Vagina (tissue), 2 donors: Measurements from ENCODE around the gene AKAP13. TPM values are rescaled to one million over a fixed set of nuclear protein-coding genes. Genes with fewer than 3 reads are reported as not detected.
"Not testable (repeated sequence)": the region's sequence is repeated elsewhere in the genome, so short reads cannot be mapped to it uniquely, and the experiment has no call there.

Experiments
- DNase-seq, 2 donors: peaks; one replicate each; pipeline ENCODE4 v3.0.0-alpha.2; 2017; ENCODE audit errors: extremely low spot score in 2 of 2
- H3K27ac ChIP-seq: fragments of 200-600 bp; sonication (generic); one replicate; pipeline ENCODE4 v1.5.1; 2019
- H3K27me3 ChIP-seq: fragments of 200-600 bp; sonication (generic); one replicate; pipeline ENCODE4 v1.5.1; 2019
- H3K36me3 ChIP-seq, 2 donors: fragments of 200-600 bp; sonication (generic); one replicate each; pipeline ENCODE4 v1.5.1; 2017 to 2019
- H3K4me1 ChIP-seq: fragments of 200-600 bp; sonication (generic); one replicate; pipeline ENCODE4 v1.5.1; 2019
- H3K4me3 ChIP-seq, 2 donors: fragments of 200-600 bp; sonication (generic); 1 replicate in 1 of 2; 2 replicates in 1 of 2; pipeline ENCODE4 v1.5.1; 2016 to 2019
- H3K9me3 ChIP-seq: fragments of 200-600 bp; sonication (generic); one replicate; pipeline ENCODE4 v1.5.1; 2019
- CTCF ChIP-seq, 3 experiments: fragments of 450-650 bp in 2 of 3; fragments of 200-600 bp in 1 of 3; sonication (generic) in 1 of 3; IDR thresholded peaks; one replicate each; pipeline ENCODE4 v1.5.1; 2017 to 2019; ENCODE audit warnings: antibody characterized with exemption in 3 of 3, mild to moderate bottlenecking in 2 of 3, moderate library complexity in 2 of 3
- POLR2A ChIP-seq, 2 donors: fragments of 450-650 bp; IDR thresholded peaks; one replicate each; pipeline ENCODE4 v1.6.1; 2017; ENCODE audit warnings: antibody characterized with exemption in 2 of 2, mild to moderate bottlenecking in 2 of 2, moderate library complexity in 2 of 2
- POLR2AphosphoS5 ChIP-seq, 2 donors: sonication (generic); formaldehyde crosslinking; IDR thresholded peaks; one replicate each; pipeline ENCODE4 v1.9.0; 2017; ENCODE audit warnings: antibody characterized with exemption in 2 of 2, mild to moderate bottlenecking in 2 of 2, low read depth in 1 of 2; ENCODE audit not compliant: insufficient read depth in 1 of 2
- intact Hi-C: fragments of 100-400 bp; cut with DNase I; formaldehyde crosslinking; loops from one replicate; pipeline ENCODE4 v1.15.1; 2023
- total RNA-seq: library from RNA; depleted of rRNA; stranded (reverse); fragments of >200 nt; gene quantifications from one replicate; pipeline ENCODE4 v1.2.3, GENCODE V29; 2016

The AKAP13 gene
- total RNA-seq, 1 donor from 2014 or later: 177 TPM

- no peak for DNase-seq
- Histone ChIP-seq H3K36me3 (no peaks in the 10 kb centered on the region), H3K27ac (no peak overlapping the region), H3K27me3 (no peaks in the 10 kb centered on the region), H3K4me3 (no peak overlapping the region), H3K9me3 (no peaks in the 10 kb centered on the region), H3K4me1 (peaks cover 73% of the 10 kb centered on the region)
- intact Hi-C loops: no loop called here
- no peak for TF ChIP-seq CTCF (IDR thresholded peaks at IDR 0.05)
- TF ChIP-seq POLR2AphosphoS5 (IDR thresholded peaks at IDR 0.05; ENCODE audit: insufficient read depth in 1 of 2, low read depth in 1 of 2): no peak
- TF ChIP-seq POLR2A (IDR thresholded peaks at IDR 0.05): no peak
These were observed 95.3 kb downstream of the AKAP13 start for GRCh38 chr15:85475711-85476110.

- intact Hi-C loops: no loop called here
- H3K36me3 ChIP-seq: no peaks in the 10 kb centered on the region
- no peak overlapping the region for H3K4me3 ChIP-seq
- H3K27me3 ChIP-seq: no peaks in the 10 kb centered on the region
- H3K9me3 ChIP-seq: no peaks in the 10 kb centered on the region
- TF ChIP-seq POLR2A (IDR thresholded peaks at IDR 0.05): no peak
- TF ChIP-seq CTCF (IDR thresholded peaks at IDR 0.05): no peak
- no peak for TF ChIP-seq POLR2AphosphoS5 (IDR thresholded peaks at IDR 0.05; ENCODE audit: insufficient read depth in 1 of 2, low read depth in 1 of 2)
- peaks cover 87% of the 10 kb centered on the region for H3K4me1 ChIP-seq
- no peak for DNase-seq
- H3K27ac ChIP-seq: no peak overlapping the region
These were observed 96.7 kb downstream of the AKAP13 start for GRCh38 chr15:85477061-85477460.

GRCh38 chr15:85477730-85478129 is 97.3 kb downstream of the AKAP13 start:
- Histone ChIP-seq H3K36me3 (no peaks in the 10 kb centered on the region), H3K4me3 (no peak overlapping the region), H3K4me1 (peaks cover 94% of the 10 kb centered on the region), H3K9me3 (no peaks in the 10 kb centered on the region), H3K27ac (no peak overlapping the region), H3K27me3 (no peaks in the 10 kb centered on the region)
- DNase-seq: no peak
- TF ChIP-seq POLR2AphosphoS5 (IDR thresholded peaks at IDR 0.05; ENCODE audit: insufficient read depth in 1 of 2, low read depth in 1 of 2): no peak
- no peak for TF ChIP-seq CTCF (IDR thresholded peaks at IDR 0.05)
- no peak for TF ChIP-seq POLR2A (IDR thresholded peaks at IDR 0.05)
- intact Hi-C loops: no loop called here

GRCh38 chr15:85479071-85479647 is 98.8 kb downstream of the AKAP13 start:
- peak overlapping the region; percentile 39 for H3K27ac ChIP-seq
- no peaks in the 10 kb centered on the region for H3K9me3 ChIP-seq
- intact Hi-C loops: no loop called here
- peaks cover 94% of the 10 kb centered on the region for H3K4me1 ChIP-seq
- no peaks in the 10 kb centered on the region for H3K27me3 ChIP-seq
- DNase-seq: no peak
- no peak overlapping the region for H3K4me3 ChIP-seq
- no peaks in the 10 kb centered on the region for H3K36me3 ChIP-seq
- no peak for TF ChIP-seq POLR2A (IDR thresholded peaks at IDR 0.05)
- TF ChIP-seq POLR2AphosphoS5 (IDR thresholded peaks at IDR 0.05; ENCODE audit: insufficient read depth in 1 of 2, low read depth in 1 of 2): no peak
- TF ChIP-seq CTCF (IDR thresholded peaks at IDR 0.05): no peak

- no peak for DNase-seq
- no peaks in the 10 kb centered on the region for H3K9me3 ChIP-seq
- no peak overlapping the region for H3K27ac ChIP-seq
- H3K4me1 ChIP-seq: peaks cover 94% of the 10 kb centered on the region
- no peak for TF ChIP-seq CTCF (IDR thresholded peaks at IDR 0.05)
- intact Hi-C loops: no loop called here
- H3K4me3 ChIP-seq: no peak overlapping the region
- H3K36me3 ChIP-seq: no peaks in the 10 kb centered on the region
- H3K27me3 ChIP-seq: no peaks in the 10 kb centered on the region
These were observed 100.5 kb downstream of the AKAP13 start for GRCh38 chr15:85480923-85481322.

- peaks cover 93% of the 10 kb centered on the region for H3K4me1 ChIP-seq
- DNase-seq, H3K27ac ChIP-seq, H3K4me3 ChIP-seq, H3K27me3 ChIP-seq, intact Hi-C loops, H3K9me3 ChIP-seq, H3K36me3 ChIP-seq: not testable (repeated sequence)
These were observed 101.1 kb downstream of the AKAP13 start for GRCh38 chr15:85481543-85481942.
